ENCODE measurements around the gene GALNT6. TPM values are rescaled to one million over a fixed set of nuclear protein-coding genes. Genes with fewer than 3 reads are reported as not detected.

The GALNT6 gene
- total and polyA plus RNA-seq, 8 donors = 3.4 to 155 (median 24.6) TPM

GRCh38 chr12:51322452-51322851 lies 68.8 kb downstream of the GALNT6 start:
- Histone ChIP-seq H3K36me3 (no peaks in the 10 kb centered on the region), H3K4me3 (peak overlapping the region in 3 of 4 donors; percentile 34 to 41 (median 37)), H3K27ac (peak overlapping the region in 4 of 5 donors; percentile 64 to 90 (median 79)), H3K9me3 (no peaks in the 10 kb centered on the region), H3K4me1 (peaks cover 0 to 72% (median 12%) of the 10 kb centered on the region in 4 donors), H3K27me3 (no peaks in the 10 kb centered on the region)
- 72 to 83% (median 82%) methylated on average over 5 of the region's 5 CpGs for WGBS, 5 donors
- intact Hi-C loops (cut with DNase I; ENCODE audit: low total_unique reads) = no loop called here
- no peak for TF ChIP-seq POLR2AphosphoS5 (IDR thresholded peaks at IDR 0.05)
- no peak for TF ChIP-seq POLR2A (IDR thresholded peaks at IDR 0.05)
- no peak for TF ChIP-seq CTCF (IDR thresholded peaks at IDR 0.05)
- no peak for TF ChIP-seq EP300 (IDR thresholded peaks at IDR 0.05)
- no peak for DNase-seq

GRCh38 chr12:51321882-51322281 lies 69.3 kb downstream of the GALNT6 start:
- H3K36me3 ChIP-seq = no peaks in the 10 kb centered on the region
- WGBS, 5 donors = 67 to 81% (median 75%) methylated on average over 3 of the region's 3 CpGs
- no peak for DNase-seq
- peaks cover 0 to 66% (median 12%) of the 10 kb centered on the region in 4 donors for H3K4me1 ChIP-seq
- no peak overlapping the region for H3K4me3 ChIP-seq
- TF ChIP-seq EP300 (IDR thresholded peaks at IDR 0.05) (no peak), POLR2A (IDR thresholded peaks at IDR 0.05) (no peak), CTCF (IDR thresholded peaks at IDR 0.05) (no peak), POLR2AphosphoS5 (IDR thresholded peaks at IDR 0.05) (no peak)
- H3K27me3 ChIP-seq = no peaks in the 10 kb centered on the region
- intact Hi-C loops (cut with DNase I; ENCODE audit: low total_unique reads) = no loop called here
- H3K27ac ChIP-seq = peak overlapping the region in 1 of 5 donors; percentile 86
- no peaks in the 10 kb centered on the region for H3K9me3 ChIP-seq

- no peaks in the 10 kb centered on the region for H3K27me3 ChIP-seq
- H3K36me3 ChIP-seq = no peaks in the 10 kb centered on the region
- no peaks in the 10 kb centered on the region for H3K9me3 ChIP-seq
- WGBS, 5 donors = 17 to 31% (median 28%) methylated on average over 3 of the region's 3 CpGs
- no peak for TF ChIP-seq POLR2AphosphoS5 (IDR thresholded peaks at IDR 0.05)
- no peak for TF ChIP-seq CTCF (IDR thresholded peaks at IDR 0.05)
- TF ChIP-seq POLR2A (IDR thresholded peaks at IDR 0.05) = no peak
- no peak for TF ChIP-seq EP300 (IDR thresholded peaks at IDR 0.05)
- H3K4me1 ChIP-seq = peaks cover 0 to 56% (median 12%) of the 10 kb centered on the region in 4 donors
- DNase-seq = peak in 1 of 2 donors; percentile 44
- intact Hi-C loops (cut with DNase I; ENCODE audit: low total_unique reads) = no loop called here
- peak overlapping the region in 1 of 5 donors; percentile 43 for H3K27ac ChIP-seq
- no peak overlapping the region for H3K4me3 ChIP-seq
These were observed 70.4 kb downstream of the GALNT6 start for GRCh38 chr12:51320695-51321320.

GRCh38 chr12:51320311-51320694 lies 70.9 kb downstream of the GALNT6 start:
- intact Hi-C loops (cut with DNase I; ENCODE audit: low total_unique reads) = no loop called here
- TF ChIP-seq POLR2A (IDR thresholded peaks at IDR 0.05) (no peak), EP300 (IDR thresholded peaks at IDR 0.05) (no peak), CTCF (IDR thresholded peaks at IDR 0.05) (no peak), POLR2AphosphoS5 (IDR thresholded peaks at IDR 0.05) (no peak)
- Histone ChIP-seq H3K9me3 (no peaks in the 10 kb centered on the region), H3K36me3 (no peaks in the 10 kb centered on the region), H3K27me3 (no peaks in the 10 kb centered on the region), H3K4me1 (peaks cover 0 to 51% (median 12%) of the 10 kb centered on the region in 4 donors), H3K27ac (peak overlapping the region in 1 of 5 donors; percentile 43), H3K4me3 (no peak overlapping the region)
- DNase-seq = no peak
- 51 to 63% (median 56%) methylated on average over 4 of the region's 4 CpGs for WGBS, 5 donors

Data from stomach (tissue), 9 donors.